Adipose tissue (tissue), 3 donors: ENCODE measurements around the gene ZCCHC14. TPM values are rescaled to one million over a fixed set of nuclear protein-coding genes. Genes with fewer than 3 reads are reported as not detected.

ENCODE experiments used
- H3K27ac ChIP-seq: one replicate; pipeline ENCODE4 v1.5.1; 2013; ENCODE audit warnings: low read depth, low read length
- WGBS, 3 donors: extraction: QIAGEN DNeasy Blood & Tissue Kit; methylation state at CpG; one replicate each; pipeline ENCODE4 v1.1.7; 2013; 5-methylcytosine and 5-hydroxymethylcytosine counted together
- polyA plus RNA-seq, 3 donors: library from polyadenylated mRNA; stranded (reverse); fragments of 200-250 nt; gene quantifications; one replicate each; pipeline ENCODE4 v1.2.3, GENCODE V29; 2013
- donor health status: healthy with polysubstance abuse.
- donor health status: Bipolar disorder and iron deficiency.
- donor health status: healthy.

The ZCCHC14 gene
- polyA plus RNA-seq, 3 donors = 6.6 to 8.9 (median 7.6) TPM

- H3K27ac ChIP-seq = no peak overlapping the region
- 93 to 97% (median 94%) methylated on average over 7 of the region's 7 CpGs for WGBS, 3 donors
Observed at GRCh38 chr16:87445486-87445885, 47.3 kb downstream of the ZCCHC14 start.

GRCh38 chr16:87443964-87444363, 48.9 kb downstream of the ZCCHC14 start:
- no peak overlapping the region for H3K27ac ChIP-seq
- 94 to 100% (median 95%) methylated on average over 3 of the region's 3 CpGs for WGBS, 3 donors

GRCh38 chr16:87443016-87443415, 49.8 kb downstream of the ZCCHC14 start:
- 96 to 98% (median 97%) methylated on average over 8 of the region's 8 CpGs for WGBS, 3 donors
- no peak overlapping the region for H3K27ac ChIP-seq

- no peak overlapping the region for H3K27ac ChIP-seq
- WGBS, 3 donors = 86 to 94% (median 92%) methylated on average over 4 of the region's 4 CpGs
Observed at GRCh38 chr16:87442581-87442966, 50.2 kb downstream of the ZCCHC14 start.

- no peak overlapping the region for H3K27ac ChIP-seq
- WGBS, 3 donors = 96 to 97% (median 96%) methylated on average over 12 of the region's 12 CpGs
Observed at GRCh38 chr16:87441886-87442580, 50.8 kb downstream of the ZCCHC14 start.

GRCh38 chr16:87439926-87440325, 52.9 kb downstream of the ZCCHC14 start:
- whole genome bisulfite sequencing, 3 donors = 77 to 96% (median 95%) methylated on average over 10 of the region's 10 CpGs

GRCh38 chr16:87438611-87438985, 54.2 kb downstream of the ZCCHC14 start:
- no peak overlapping the region for H3K27ac ChIP-seq
- 78 to 88% (median 84%) methylated on average over 9 of the region's 9 CpGs for WGBS, 3 donors

More at GRCh38 chr16:87439926-87440325, 52.9 kb downstream of the ZCCHC14 start:
- H3K27ac ChIP-seq = no peak overlapping the region

GRCh38 chr16:87437911-87438610, 54.8 kb downstream of the ZCCHC14 start:
- 92 to 96% (median 95%) methylated on average over 17 of the region's 17 CpGs for WGBS, 3 donors
- no peak overlapping the region for H3K27ac ChIP-seq

GRCh38 chr16:87437327-87437726, 55.5 kb downstream of the ZCCHC14 start:
- no peak overlapping the region for H3K27ac ChIP-seq
- WGBS, 3 donors = 93 to 96% (median 95%) methylated on average over 14 of the region's 14 CpGs

- WGBS, 3 donors = 55 to 70% (median 60%) methylated on average over 29 of the region's 29 CpGs
- H3K27ac ChIP-seq = no peak overlapping the region
Observed at GRCh38 chr16:87436225-87437172, 56.3 kb downstream of the ZCCHC14 start.

- H3K27ac ChIP-seq = no peak overlapping the region
- WGBS, 3 donors = 42 to 82% (median 42%) methylated on average over 23 of the region's 23 CpGs
Observed at GRCh38 chr16:87435372-87436224, 57.2 kb downstream of the ZCCHC14 start.

GRCh38 chr16:87434146-87434667, 58.6 kb downstream of the ZCCHC14 start:
- WGBS, 3 donors = 91 to 95% (median 95%) methylated on average over 22 of the region's 22 CpGs
- H3K27ac ChIP-seq = no peak overlapping the region

GRCh38 chr16:87432330-87432915, 60.4 kb downstream of the ZCCHC14 start:
- 91 to 93% (median 92%) methylated on average over 15 of the region's 15 CpGs for WGBS, 3 donors
- H3K27ac ChIP-seq = no peak overlapping the region

GRCh38 chr16:87431926-87432325, 60.9 kb downstream of the ZCCHC14 start:
- H3K27ac ChIP-seq = no peak overlapping the region
- WGBS, 3 donors = 80 to 88% (median 82%) methylated on average over 7 of the region's 7 CpGs

- no peak overlapping the region for H3K27ac ChIP-seq
- WGBS, 3 donors = 70 to 85% (median 80%) methylated on average over 18 of the region's 18 CpGs
Observed at GRCh38 chr16:87426423-87427215, 66.2 kb downstream of the ZCCHC14 start.

GRCh38 chr16:87425941-87426340, 66.9 kb downstream of the ZCCHC14 start:
- no peak overlapping the region for H3K27ac ChIP-seq
- 89 to 94% (median 93%) methylated on average over 12 of the region's 12 CpGs for WGBS, 3 donors

- no peak overlapping the region for H3K27ac ChIP-seq
- 84 to 87% (median 85%) methylated on average over 12 of the region's 12 CpGs for WGBS, 3 donors
Observed at GRCh38 chr16:87424266-87424665, 68.6 kb downstream of the ZCCHC14 start.
